ENCODE results near the gene KATNB1. TPM values are rescaled to one million over a fixed set of nuclear protein-coding genes. Genes with fewer than 3 reads are reported as not detected.

Gene KATNB1
- polyA plus RNA-seq, 3 donors, result 16.9 to 35.6 (median 17.7) TPM

GRCh38 chr16:57761957-57762356 lies 26.4 kb downstream of the KATNB1 start:
- Histone ChIP-seq H3K27ac (ENCODE audit: low read depth in 1 of 2, low read length in 2 of 2) (no peak overlapping the region), H3K9me3 (replicated peaks in 1 of 2; ENCODE audit: control insufficient read depth in 1 of 2, insufficient read depth in 1 of 2, low read length in 2 of 2) (no peaks in the 10 kb centered on the region), H2AFZ (ENCODE audit: insufficient read depth, low read depth, low read length, poor library complexity, severe bottlenecking) (no peak overlapping the region), H3K36me3 (replicated peaks in 1 of 2; ENCODE audit: control insufficient read depth in 1 of 2, insufficient read depth in 2 of 2, low read length in 2 of 2) (no peaks in the 10 kb centered on the region), H3K79me2 (ENCODE audit: insufficient read depth, low read length) (no peaks in the 10 kb centered on the region), H3K4me3 (replicated peaks in 1 of 3; ENCODE audit: low read depth in 2 of 3, low read length in 3 of 3) (no peak overlapping the region), H4K20me1 (ENCODE audit: insufficient read depth, low read length) (no peaks in the 10 kb centered on the region), H3K27me3 (ENCODE audit: control insufficient read depth in 2 of 2, insufficient read depth in 2 of 2, low read length in 2 of 2) (no peaks in the 10 kb centered on the region), H3K4me1 (ENCODE audit: control insufficient read depth in 1 of 2, insufficient read depth in 2 of 2, low read length in 2 of 2) (no peaks in the 10 kb centered on the region), H3K9ac (ENCODE audit: insufficient read depth, low read length, poor library complexity, severe bottlenecking) (no peak overlapping the region), H3K4me2 (replicated peaks; ENCODE audit: extremely low read depth, low read length, poor library complexity, severe bottlenecking) (no peak overlapping the region)
- no peak overlapping the region for H3K27ac Mint-ChIP-seq
- H3K36me3 Mint-ChIP-seq, result peaks cover 0 to 4% of the 10 kb centered on the region in 2 donors
- no peak for DNase-seq
- peaks cover 3% of the 10 kb centered on the region for H3K4me1 Mint-ChIP-seq
- H3K4me3 Mint-ChIP-seq, result no peak overlapping the region
- peaks cover 0 to 6% (median 0%) of the 10 kb centered on the region in 7 donors for H3K9me3 Mint-ChIP-seq
- TF ChIP-seq CTCF (IDR thresholded peaks at IDR 0.05), result no peak
- peaks cover 0 to 6% (median 2%) of the 10 kb centered on the region in 3 donors for H3K27me3 Mint-ChIP-seq (ENCODE audit: low read depth in 3 of 3)
- WGBS (ENCODE audit: insufficient coverage), result 97% methylated on average over 9 of the region's 12 CpGs
- intact Hi-C loops (cut with micrococcal nuclease), result no loop called here

GRCh38 chr16:57762365-57763040 lies 26.9 kb downstream of the KATNB1 start:
- Histone ChIP-seq H3K4me2 (replicated peaks; ENCODE audit: extremely low read depth, low read length, poor library complexity, severe bottlenecking) (no peak overlapping the region), H3K27me3 (ENCODE audit: control insufficient read depth in 2 of 2, insufficient read depth in 2 of 2, low read length in 2 of 2) (no peaks in the 10 kb centered on the region), H4K20me1 (ENCODE audit: insufficient read depth, low read length) (no peaks in the 10 kb centered on the region), H3K27ac (ENCODE audit: low read depth in 1 of 2, low read length in 2 of 2) (no peak overlapping the region), H2AFZ (ENCODE audit: insufficient read depth, low read depth, low read length, poor library complexity, severe bottlenecking) (no peak overlapping the region), H3K4me3 (replicated peaks in 1 of 3; ENCODE audit: low read depth in 2 of 3, low read length in 3 of 3) (no peak overlapping the region), H3K4me1 (ENCODE audit: control insufficient read depth in 1 of 2, insufficient read depth in 2 of 2, low read length in 2 of 2) (no peaks in the 10 kb centered on the region), H3K36me3 (replicated peaks in 1 of 2; ENCODE audit: control insufficient read depth in 1 of 2, insufficient read depth in 2 of 2, low read length in 2 of 2) (no peaks in the 10 kb centered on the region), H3K9me3 (replicated peaks in 1 of 2; ENCODE audit: control insufficient read depth in 1 of 2, insufficient read depth in 1 of 2, low read length in 2 of 2) (no peaks in the 10 kb centered on the region), H3K9ac (ENCODE audit: insufficient read depth, low read length, poor library complexity, severe bottlenecking) (no peak overlapping the region), H3K79me2 (ENCODE audit: insufficient read depth, low read length) (no peaks in the 10 kb centered on the region)
- WGBS (ENCODE audit: insufficient coverage), result 94% methylated on average over 12 of the region's 15 CpGs
- Mint-ChIP-seq H3K27ac (peak overlapping the region in 1 of 7 donors; percentile 69), H3K4me3 (no peak overlapping the region), H3K27me3 (ENCODE audit: low read depth in 3 of 3) (peaks cover 0 to 6% (median 2%) of the 10 kb centered on the region in 3 donors), H3K9me3 (peaks cover 0 to 6% (median 0%) of the 10 kb centered on the region in 7 donors), H3K36me3 (peaks cover 0 to 4% of the 10 kb centered on the region in 2 donors), H3K4me1 (peaks cover 3% of the 10 kb centered on the region)
- TF ChIP-seq CTCF (IDR thresholded peaks at IDR 0.05), result no peak
- no peak for DNase-seq
- intact Hi-C loops (cut with micrococcal nuclease), result no loop called here

Data from CD14-positive monocyte (primary cell).